Activated CD4-positive, alpha-beta T cell treated with anti-CD3 and anti-CD28 coated beads, Interleukin-2, Interleukin-4, amounts not matched to agents 100 ng/mL and 50 ng/mL, durations not matched to agents 16 hours and 8 hours (primary cell): ENCODE results near the gene ANKRD33B.
"Not testable (repeated sequence)": the region's sequence is repeated elsewhere in the genome, so short reads cannot be mapped to it uniquely, and the experiment has no call there.

Experiments used
- DNase-seq: peaks from one replicate; pipeline ENCODE4 v3.0.0-alpha.2; 2020; ENCODE audit warnings: low spot score

The ANKRD33B gene

GRCh38 chr5:10660720-10661387 lies 97.0 kb downstream of the ANKRD33B start:
- DNase-seq: no peak

GRCh38 chr5:10661401-10661800 lies 97.5 kb downstream of the ANKRD33B start:
- no peak for DNase-seq

GRCh38 chr5:10662083-10662482 lies 98.2 kb downstream of the ANKRD33B start:
- no peak for DNase-seq

- no peak for DNase-seq
These were observed 99.0 kb downstream of the ANKRD33B start for GRCh38 chr5:10662661-10663488.

- no peak for DNase-seq
These were observed 99.8 kb downstream of the ANKRD33B start for GRCh38 chr5:10663489-10664179.

GRCh38 chr5:10664180-10664769 lies 100.4 kb downstream of the ANKRD33B start:
- DNase-seq: not testable (repeated sequence)

- no peak for DNase-seq
These were observed 101.9 kb downstream of the ANKRD33B start for GRCh38 chr5:10665799-10666198.

GRCh38 chr5:10666531-10667299 lies 102.8 kb downstream of the ANKRD33B start:
- no peak for DNase-seq

- no peak for DNase-seq
These were observed 103.7 kb downstream of the ANKRD33B start for GRCh38 chr5:10667431-10668057.

GRCh38 chr5:10668697-10669096 lies 104.8 kb downstream of the ANKRD33B start:
- DNase-seq: no peak

GRCh38 chr5:10669983-10670382 lies 106.1 kb downstream of the ANKRD33B start:
- no peak for DNase-seq

- no peak for DNase-seq
These were observed 107.5 kb downstream of the ANKRD33B start for GRCh38 chr5:10671041-10672008.

GRCh38 chr5:10672146-10673016 lies 108.5 kb downstream of the ANKRD33B start:
- DNase-seq: no peak

- DNase-seq: no peak
These were observed 109.1 kb downstream of the ANKRD33B start for GRCh38 chr5:10673017-10673389.

GRCh38 chr5:10673407-10673806 lies 109.5 kb downstream of the ANKRD33B start:
- no peak for DNase-seq

GRCh38 chr5:10674096-10674495 lies 110.2 kb downstream of the ANKRD33B start:
- no peak for DNase-seq

GRCh38 chr5:10674582-10674981 lies 110.7 kb downstream of the ANKRD33B start:
- DNase-seq: no peak

- no peak for DNase-seq
These were observed 111.4 kb downstream of the ANKRD33B start for GRCh38 chr5:10675177-10675700.

GRCh38 chr5:10676224-10676623 lies 112.4 kb downstream of the ANKRD33B start:
- DNase-seq: no peak
